GM12874 (cell line): ENCODE measurements around the gene CSPG4.

Source experiments
- CTCF ChIP-seq: IDR thresholded peaks from 2 replicates; pipeline ENCODE4 v1.5.1; 2011; ENCODE audit warnings: low read depth, mild to moderate bottlenecking, control low read depth, low read length, moderate library complexity; ENCODE audit not compliant: insufficient read depth

Gene CSPG4

GRCh38 chr15:75671730-75672602 is 40.7 kb downstream of the CSPG4 start:
- TF ChIP-seq CTCF: no peak

- no peak for TF ChIP-seq CTCF
Measured at GRCh38 chr15:75669879-75670212, 42.8 kb downstream of the CSPG4 start.

- no peak for TF ChIP-seq CTCF
Measured at GRCh38 chr15:75669191-75669878, 43.3 kb downstream of the CSPG4 start.

GRCh38 chr15:75666823-75667501 is 45.7 kb downstream of the CSPG4 start:
- no peak for TF ChIP-seq CTCF

- no peak for TF ChIP-seq CTCF
Measured at GRCh38 chr15:75663931-75664421, 48.7 kb downstream of the CSPG4 start.

GRCh38 chr15:75662823-75663519 is 49.7 kb downstream of the CSPG4 start:
- no peak for TF ChIP-seq CTCF
